Natural killer cell (primary cell): Measurements from ENCODE around the gene GNG7. TPM values are rescaled to one million over a fixed set of nuclear protein-coding genes. Genes with fewer than 3 reads are reported as not detected.
"Not testable (repeated sequence)": the region's sequence is repeated elsewhere in the genome, so short reads cannot be mapped to it uniquely, and the experiment has no call there.

Experiments
- ATAC-seq, 3 donors: fragments of 150-1000 bp in 2 of 3; fragments of 200-7000 bp in 1 of 3; cut with Tn5 transposase; 1 replicate in 1 of 3; 2 replicates in 2 of 3; pipeline ENCODE4 v1.10.0; 2021; ENCODE audit warnings: mild to moderate bottlenecking in 2 of 3, moderate library complexity in 2 of 3
- DNase-seq, 2 donors: peaks; one replicate each; pipeline versions ENCODE4 v3.0.0 to v3.0.0-alpha.2; 2013 to 2021; ENCODE audit warnings: mixed read lengths in 1 of 2
- H3K27ac ChIP-seq: one replicate; pipeline ENCODE4 v1.5.1; 2013; ENCODE audit warnings: mild to moderate bottlenecking, low read length
- H3K27me3 ChIP-seq: one replicate; pipeline ENCODE4 v1.6.1; 2013; ENCODE audit warnings: low read length; ENCODE audit not compliant: control insufficient read depth, insufficient read depth
- H3K36me3 ChIP-seq: one replicate; pipeline ENCODE4 v1.6.1; 2013; ENCODE audit warnings: low read length; ENCODE audit not compliant: control insufficient read depth, insufficient read depth
- H3K4me1 ChIP-seq: one replicate; pipeline ENCODE4 v1.6.1; 2013; ENCODE audit warnings: low read length; ENCODE audit not compliant: control insufficient read depth, insufficient read depth
- H3K4me3 ChIP-seq: one replicate; pipeline ENCODE4 v1.5.1; 2013; ENCODE audit warnings: low read length
- H3K9me3 ChIP-seq: one replicate; pipeline ENCODE4 v1.6.1; 2013; ENCODE audit warnings: low read length; ENCODE audit not compliant: control insufficient read depth, insufficient read depth
- H3K27ac Mint-ChIP-seq, 2 donors: one replicate each; pipeline ENCODE4 v1.8.0; 2022; ENCODE audit warnings: mild to moderate bottlenecking in 2 of 2, mixed read lengths in 2 of 2, moderate library complexity in 1 of 2
- H3K27me3 Mint-ChIP-seq, 2 donors: one replicate each; pipeline ENCODE4 v1.8.0; 2022; ENCODE audit warnings: low read depth in 2 of 2, mixed read lengths in 2 of 2
- H3K36me3 Mint-ChIP-seq: one replicate; pipeline ENCODE4 v1.8.0; 2022; ENCODE audit warnings: mixed read lengths
- H3K4me1 Mint-ChIP-seq, 2 donors: one replicate each; pipeline ENCODE4 v1.8.0; 2022; ENCODE audit warnings: mixed read lengths in 2 of 2
- H3K4me3 Mint-ChIP-seq: one replicate; pipeline ENCODE4 v1.8.0; 2022; ENCODE audit warnings: mild to moderate bottlenecking, moderate library complexity, mixed read lengths
- H3K9me3 Mint-ChIP-seq, 2 donors: one replicate each; pipeline ENCODE4 v1.8.0; 2022; ENCODE audit warnings: mixed read lengths in 2 of 2
- CTCF ChIP-seq: fragments of 200-600 bp; IDR thresholded peaks from one replicate; pipeline ENCODE4 v1.8.0; 2022; ENCODE audit warnings: antibody characterized with exemption
- WGBS: methylation state at CpG from one replicate; pipeline ENCODE4 v1.1.7; 2013; ENCODE audit warnings: missing lambda C conversion rate; ENCODE audit not compliant: insufficient coverage; 5-methylcytosine and 5-hydroxymethylcytosine counted together
- intact Hi-C: fragments of 100-400 bp; cut with micrococcal nuclease; formaldehyde crosslinking; loops from one replicate; pipeline ENCODE4 v1.14.2; 2022
- total RNA-seq, 4 donors: library from RNA; stranded (reverse); fragments of 120-200 nt in 1 of 4; gene quantifications; one replicate each; pipeline versions ENCODE4 v1.2.3 to v1.2.4, GENCODE V29; 2013 to 2022

GNG7 gene
- total RNA-seq, 3 donors from 2014 or later (not counting 1 experiment from before 2014, with no cell fraction given), result 0.75 to 4.8 (median 1.5) TPM

GRCh38 chr19:2648099-2648498 lies 54.4 kb downstream of the GNG7 start:
- no peak overlapping the region for H3K27ac ChIP-seq
- H3K4me3 Mint-ChIP-seq, result no peak overlapping the region
- H3K9me3 Mint-ChIP-seq, result no peaks in the 10 kb centered on the region
- no peaks in the 10 kb centered on the region for H3K27me3 ChIP-seq
- no peaks in the 10 kb centered on the region for H3K36me3 Mint-ChIP-seq
- no peak for TF ChIP-seq CTCF
- H3K9me3 ChIP-seq, result no peaks in the 10 kb centered on the region
- peak in 1 of 3 donors; percentile 13 for ATAC-seq
- H3K4me1 ChIP-seq, result no peaks in the 10 kb centered on the region
- intact Hi-C loops, result loop anchor here (1.0 kb wide), 2 partner anchors 101 to 223 kb away; no protein-coding TSS in a partner anchor
- no peak overlapping the region for H3K4me3 ChIP-seq
- 66% methylated on average over 5 of the region's 5 CpGs for WGBS
- H3K36me3 ChIP-seq, result no peaks in the 10 kb centered on the region
- DNase-seq, result no peak
- H3K27ac Mint-ChIP-seq, result no peak overlapping the region
- no peaks in the 10 kb centered on the region for H3K4me1 Mint-ChIP-seq
- H3K27me3 Mint-ChIP-seq, result peaks cover 0 to 2% of the 10 kb centered on the region in 2 donors

- H3K27me3 ChIP-seq, result no peaks in the 10 kb centered on the region
- no peak for DNase-seq
- H3K36me3 Mint-ChIP-seq, result no peaks in the 10 kb centered on the region
- intact Hi-C loops, result no loop called here
- H3K9me3 Mint-ChIP-seq, result no peaks in the 10 kb centered on the region
- no peaks in the 10 kb centered on the region for H3K4me1 ChIP-seq
- no peaks in the 10 kb centered on the region for H3K9me3 ChIP-seq
- no peak overlapping the region for H3K27ac ChIP-seq
- no peak for ATAC-seq
- 85% methylated on average over 18 of the region's 20 CpGs for WGBS
- H3K36me3 ChIP-seq, result no peaks in the 10 kb centered on the region
- TF ChIP-seq CTCF, result no peak
- H3K4me3 Mint-ChIP-seq, result no peak overlapping the region
- no peak overlapping the region for H3K27ac Mint-ChIP-seq
- no peak overlapping the region for H3K4me3 ChIP-seq
- no peaks in the 10 kb centered on the region for H3K27me3 Mint-ChIP-seq
- H3K4me1 Mint-ChIP-seq, result no peaks in the 10 kb centered on the region
These were observed 55.5 kb downstream of the GNG7 start for GRCh38 chr19:2646866-2647535.

GRCh38 chr19:2645826-2646225 lies 56.7 kb downstream of the GNG7 start:
- TF ChIP-seq CTCF, result no peak
- intact Hi-C loops, result no loop called here
- no peak for ATAC-seq
- no peak for DNase-seq
- Mint-ChIP-seq H3K9me3 (no peaks in the 10 kb centered on the region), H3K27ac (no peak overlapping the region), H3K36me3 (no peaks in the 10 kb centered on the region), H3K4me1 (no peaks in the 10 kb centered on the region), H3K27me3 (no peaks in the 10 kb centered on the region), H3K4me3 (no peak overlapping the region)
- WGBS, result 88% methylated on average over 16 of the region's 16 CpGs
- no peaks in the 10 kb centered on the region for H3K4me1 ChIP-seq
- H3K9me3 ChIP-seq, result no peaks in the 10 kb centered on the region
- no peak overlapping the region for H3K4me3 ChIP-seq
- no peaks in the 10 kb centered on the region for H3K27me3 ChIP-seq
- no peak overlapping the region for H3K27ac ChIP-seq
- no peaks in the 10 kb centered on the region for H3K36me3 ChIP-seq

- H3K36me3 Mint-ChIP-seq, H3K9me3 ChIP-seq, H3K4me3 ChIP-seq, H3K4me1 ChIP-seq, H3K4me3 Mint-ChIP-seq, DNase-seq, H3K9me3 Mint-ChIP-seq, H3K27ac ChIP-seq, ATAC-seq, H3K27ac Mint-ChIP-seq, H3K4me1 Mint-ChIP-seq, H3K27me3 ChIP-seq, intact Hi-C loops, H3K36me3 ChIP-seq, H3K27me3 Mint-ChIP-seq: not testable (repeated sequence)
- 94% methylated on average over 26 of the region's 38 CpGs for WGBS
These were observed 59.3 kb downstream of the GNG7 start for GRCh38 chr19:2643123-2643737.
